Testis (tissue), 2 donors: Measurements from ENCODE around the gene SESN3.

ENCODE experiments used
- POLR2A ChIP-seq: fragments of 450-650 bp; IDR thresholded peaks from one replicate; pipeline ENCODE4 v1.6.1; 2017; ENCODE audit warnings: antibody characterized with exemption, mild to moderate bottlenecking, moderate library complexity
- TF ChIP-seq, protein P1 (sequence below), 3 experiments: fragments of 450-650 bp in 2 of 3; fragments of 200-600 bp in 1 of 3; sonication (generic) in 1 of 3; IDR thresholded peaks; one replicate each; pipeline ENCODE4 v1.5.1; 2016 to 2019; ENCODE audit warnings: antibody characterized with exemption in 3 of 3, mild to moderate bottlenecking in 2 of 3, moderate library complexity in 1 of 3

DNA sequence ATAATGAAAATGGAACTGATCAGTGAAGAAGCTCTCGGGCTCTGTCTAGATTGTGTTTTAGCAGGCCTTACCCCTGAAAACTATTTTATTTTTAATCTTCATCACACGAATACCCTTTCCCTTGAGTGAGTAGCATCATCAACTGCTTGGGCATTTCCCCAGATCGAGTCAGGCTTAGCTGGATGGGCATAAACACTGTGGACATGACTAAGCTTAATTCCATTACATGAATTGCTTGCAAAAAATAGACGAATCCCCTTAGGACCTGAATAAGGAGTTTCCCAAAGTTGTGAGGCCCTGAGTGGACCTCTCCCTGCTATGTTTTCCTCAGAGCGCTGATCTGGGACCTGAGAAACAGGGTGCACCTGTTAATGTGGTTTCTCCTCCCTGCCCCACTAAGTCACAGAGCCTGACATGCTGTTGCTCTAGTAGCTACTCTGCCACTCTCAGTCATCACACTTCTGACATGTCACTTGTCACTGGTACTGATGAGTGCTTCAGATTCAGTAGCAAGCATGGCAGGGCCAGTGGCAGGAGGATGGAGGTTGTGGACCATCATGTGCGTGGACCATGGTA is 87.8 kb downstream of the SESN3 start:
- TF ChIP-seq, protein P1, sequence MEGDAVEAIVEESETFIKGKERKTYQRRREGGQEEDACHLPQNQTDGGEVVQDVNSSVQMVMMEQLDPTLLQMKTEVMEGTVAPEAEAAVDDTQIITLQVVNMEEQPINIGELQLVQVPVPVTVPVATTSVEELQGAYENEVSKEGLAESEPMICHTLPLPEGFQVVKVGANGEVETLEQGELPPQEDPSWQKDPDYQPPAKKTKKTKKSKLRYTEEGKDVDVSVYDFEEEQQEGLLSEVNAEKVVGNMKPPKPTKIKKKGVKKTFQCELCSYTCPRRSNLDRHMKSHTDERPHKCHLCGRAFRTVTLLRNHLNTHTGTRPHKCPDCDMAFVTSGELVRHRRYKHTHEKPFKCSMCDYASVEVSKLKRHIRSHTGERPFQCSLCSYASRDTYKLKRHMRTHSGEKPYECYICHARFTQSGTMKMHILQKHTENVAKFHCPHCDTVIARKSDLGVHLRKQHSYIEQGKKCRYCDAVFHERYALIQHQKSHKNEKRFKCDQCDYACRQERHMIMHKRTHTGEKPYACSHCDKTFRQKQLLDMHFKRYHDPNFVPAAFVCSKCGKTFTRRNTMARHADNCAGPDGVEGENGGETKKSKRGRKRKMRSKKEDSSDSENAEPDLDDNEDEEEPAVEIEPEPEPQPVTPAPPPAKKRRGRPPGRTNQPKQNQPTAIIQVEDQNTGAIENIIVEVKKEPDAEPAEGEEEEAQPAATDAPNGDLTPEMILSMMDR (IDR thresholded peaks at IDR 0.05), result no peak
- no peak for TF ChIP-seq POLR2A
